GM18499 (cell line): Measurements from ENCODE around the gene EEIG1.

Source experiments
- ATAC-seq: cut with Tn5 transposase; IDR thresholded peaks from one replicate; pipeline ENCODE4 v1.9.1; 2021; ENCODE audit warnings: moderate number of reproducible peaks; ENCODE audit not compliant: insufficient read depth, unreplicated experiment

The EEIG1 gene

DNA sequence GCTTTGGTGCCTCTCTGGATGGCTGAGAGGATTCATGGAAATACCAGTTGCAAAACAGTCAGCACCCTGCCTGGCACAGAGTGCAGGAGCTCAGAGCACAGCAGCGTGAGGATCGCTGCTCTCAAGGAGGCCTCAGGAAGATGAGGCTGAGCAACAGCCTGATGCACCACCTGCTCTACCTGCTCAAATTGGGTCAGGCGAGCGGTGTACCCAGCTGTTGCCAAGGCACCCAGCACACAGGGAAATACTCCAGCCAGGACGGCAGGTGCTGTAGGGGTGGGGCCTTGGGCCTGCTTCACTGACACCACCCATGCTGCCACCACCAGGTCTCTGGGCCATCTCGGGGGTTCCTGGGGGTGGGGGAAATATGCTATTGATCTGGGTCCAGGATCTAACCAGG is 4.3 kb downstream of the EEIG1 start:
- ATAC-seq = no peak

DNA sequence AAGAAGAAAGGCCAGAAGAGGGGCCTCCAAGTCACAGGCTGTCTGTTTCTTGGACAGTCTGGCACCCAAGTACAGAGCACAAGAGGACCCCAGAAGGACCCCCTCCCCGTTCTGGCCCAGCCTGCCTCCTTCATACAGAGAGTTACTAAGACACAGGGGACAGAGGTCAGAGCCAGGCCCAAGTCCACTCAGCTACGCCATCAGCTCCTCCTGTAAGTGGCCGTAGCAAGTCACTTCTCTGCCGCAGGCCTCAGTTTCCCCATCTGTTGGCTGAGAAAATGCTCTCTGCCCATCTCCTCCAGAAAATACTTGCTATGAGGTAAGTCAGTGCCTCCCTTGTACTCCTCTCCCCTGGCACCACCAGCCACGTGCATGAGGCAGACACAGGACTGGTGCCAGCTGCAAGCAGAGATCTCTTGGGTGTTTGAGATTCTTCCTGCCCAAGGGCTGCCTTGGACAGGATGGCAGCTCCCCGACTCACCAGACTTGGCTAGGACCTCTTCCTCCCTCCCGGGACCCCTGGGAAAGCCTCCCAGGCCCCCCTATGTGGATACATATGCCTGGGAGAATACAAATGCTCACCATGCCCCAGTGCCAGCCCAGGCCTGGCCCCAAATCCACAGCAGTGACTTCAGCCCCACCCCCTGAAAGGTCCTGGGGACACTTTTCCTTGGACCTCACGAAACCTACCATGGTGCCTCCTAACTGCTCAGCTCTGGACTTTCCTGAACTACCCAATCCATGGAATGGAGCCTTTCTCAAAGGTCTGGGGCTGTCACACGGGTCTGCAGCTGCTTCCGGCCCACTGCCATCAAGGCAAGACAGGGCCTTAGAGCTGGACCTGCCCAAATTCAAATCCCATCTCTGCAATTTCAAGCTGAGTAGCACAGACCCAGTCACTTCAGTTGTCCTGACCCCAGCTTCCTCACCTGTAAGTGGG is 5.1 kb downstream of the EEIG1 start:
- no peak for ATAC-seq

DNA sequence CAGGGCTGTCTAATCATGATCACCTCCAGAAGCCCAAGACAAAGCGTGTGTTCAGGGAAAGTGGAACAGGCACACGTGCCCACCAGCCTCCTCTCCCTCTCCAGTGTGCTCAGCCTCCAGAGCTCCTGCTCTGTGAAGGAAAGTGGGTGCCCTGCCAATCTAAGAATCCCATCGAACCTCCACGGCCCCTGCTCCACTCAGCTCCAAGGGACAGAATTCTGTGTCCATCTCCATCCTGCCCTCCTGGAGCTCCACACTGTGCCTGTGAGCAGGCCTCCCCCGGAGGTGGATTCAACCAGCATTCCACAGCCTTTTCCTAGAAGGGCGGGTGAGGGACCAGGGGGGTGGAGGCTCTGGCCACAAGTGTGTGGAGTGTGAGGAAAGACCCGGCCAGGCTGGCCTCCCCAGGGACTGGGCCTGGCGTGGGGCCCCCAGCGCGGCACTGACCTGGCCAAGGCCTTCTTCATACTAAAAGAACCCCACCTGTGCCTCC is 6.0 kb downstream of the EEIG1 start:
- no peak for ATAC-seq

DNA sequence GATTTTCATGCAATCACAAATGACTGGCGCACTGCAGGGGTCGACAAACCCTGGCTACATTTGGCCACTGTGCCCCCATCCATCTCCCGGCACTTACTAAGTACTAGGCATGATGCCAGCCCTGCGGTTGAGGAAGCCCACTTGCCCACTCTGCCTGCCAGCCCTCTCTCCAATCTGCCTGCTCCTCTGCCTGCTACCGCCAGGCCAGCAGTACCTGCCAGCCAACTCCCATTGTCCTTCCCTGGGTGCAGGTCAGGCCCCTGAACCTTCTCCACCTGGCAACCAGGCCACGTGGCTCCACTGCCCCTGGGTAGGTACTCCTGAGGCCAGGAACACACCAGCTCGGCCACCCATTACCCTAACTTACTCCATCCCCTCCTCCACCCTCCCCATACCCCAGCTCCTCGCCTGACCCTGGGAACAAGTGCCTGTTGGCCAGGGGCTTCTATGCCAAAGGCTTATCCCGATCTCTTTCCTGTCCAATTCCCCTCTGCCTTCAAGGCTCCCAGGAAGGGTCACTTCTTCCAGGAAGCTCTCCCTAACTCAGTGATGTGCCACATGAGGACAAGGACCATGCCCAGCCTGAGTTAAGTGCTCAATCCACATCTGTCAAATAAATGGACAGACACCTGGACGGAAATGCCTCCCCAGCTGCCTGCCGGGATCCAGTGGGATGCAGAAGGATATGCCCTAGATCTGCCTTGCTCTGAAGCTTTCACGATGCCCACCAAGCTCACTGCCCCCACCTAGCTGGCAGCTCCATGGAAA is 6.6 kb downstream of the EEIG1 start:
- no peak for ATAC-seq

DNA sequence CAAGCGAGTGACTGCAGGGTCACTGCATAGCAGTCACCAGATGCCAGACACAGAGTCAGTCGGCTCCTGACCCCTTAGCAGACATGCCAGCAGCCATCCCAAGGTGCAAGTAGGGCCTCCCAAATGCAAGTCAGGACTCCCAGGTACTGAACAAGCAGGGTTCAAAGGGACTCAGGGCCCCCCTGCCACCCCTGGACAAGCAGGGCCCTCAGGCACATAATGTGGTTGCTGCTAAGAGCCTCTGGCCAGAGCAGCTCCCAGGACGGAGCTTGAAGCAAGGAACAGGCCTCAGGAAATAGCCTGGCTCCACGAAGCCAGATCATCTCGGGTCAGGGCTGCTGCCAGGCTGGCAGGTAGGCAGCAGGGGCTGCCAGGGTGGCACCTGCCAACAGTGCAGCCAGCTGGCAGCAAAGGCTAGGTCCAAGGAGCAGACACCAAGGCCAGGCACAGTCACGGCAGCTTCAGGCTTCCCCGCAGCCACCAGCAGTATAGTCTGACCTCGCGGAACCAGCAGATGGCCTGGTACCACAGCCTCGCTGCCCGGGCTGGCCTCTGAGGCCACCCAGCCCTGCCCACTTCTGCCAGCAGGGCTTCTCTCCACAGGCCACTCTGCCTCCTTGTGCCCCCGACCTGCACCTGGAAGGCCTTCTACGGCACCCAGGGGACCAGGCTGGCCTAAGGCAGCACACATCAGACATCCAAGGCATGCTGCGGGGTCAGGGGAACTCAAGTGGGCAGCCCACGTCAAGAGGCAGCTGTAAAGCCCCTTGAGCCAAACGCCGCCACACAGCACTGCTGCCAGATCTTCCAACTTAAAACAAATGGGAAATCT is 7.4 kb downstream of the EEIG1 start:
- ATAC-seq = no peak

DNA sequence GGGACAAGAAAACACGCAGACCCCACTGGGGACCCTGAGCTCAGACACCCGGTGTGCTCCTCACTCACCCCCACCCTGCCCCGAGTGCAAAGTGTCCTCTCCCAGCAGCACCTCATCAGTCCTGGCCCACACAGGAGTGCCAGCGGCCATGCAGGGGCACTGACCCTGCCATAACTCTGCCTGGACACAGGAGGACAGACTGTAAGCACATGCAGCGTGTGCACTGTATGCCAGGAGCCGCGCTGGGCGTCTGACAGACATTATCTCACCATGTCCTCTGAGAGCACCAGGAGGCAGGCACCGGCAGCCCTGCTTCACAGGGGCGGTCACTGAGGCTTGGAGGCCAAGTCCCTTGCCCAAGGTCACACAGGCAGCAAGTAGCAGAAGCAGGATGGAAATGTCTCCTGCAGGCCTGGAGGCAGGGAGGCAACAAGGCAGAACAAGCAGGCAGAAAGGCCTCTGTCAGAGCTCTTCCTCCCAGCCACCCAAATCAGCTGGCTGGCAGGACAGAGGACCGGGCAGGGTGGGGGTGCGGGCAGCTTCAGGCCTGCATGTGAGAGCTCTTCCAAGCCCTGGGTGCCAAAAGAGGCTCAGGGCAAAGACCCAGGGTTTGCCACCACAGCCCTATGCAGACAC is 8.4 kb downstream of the EEIG1 start:
- ATAC-seq = no peak

DNA sequence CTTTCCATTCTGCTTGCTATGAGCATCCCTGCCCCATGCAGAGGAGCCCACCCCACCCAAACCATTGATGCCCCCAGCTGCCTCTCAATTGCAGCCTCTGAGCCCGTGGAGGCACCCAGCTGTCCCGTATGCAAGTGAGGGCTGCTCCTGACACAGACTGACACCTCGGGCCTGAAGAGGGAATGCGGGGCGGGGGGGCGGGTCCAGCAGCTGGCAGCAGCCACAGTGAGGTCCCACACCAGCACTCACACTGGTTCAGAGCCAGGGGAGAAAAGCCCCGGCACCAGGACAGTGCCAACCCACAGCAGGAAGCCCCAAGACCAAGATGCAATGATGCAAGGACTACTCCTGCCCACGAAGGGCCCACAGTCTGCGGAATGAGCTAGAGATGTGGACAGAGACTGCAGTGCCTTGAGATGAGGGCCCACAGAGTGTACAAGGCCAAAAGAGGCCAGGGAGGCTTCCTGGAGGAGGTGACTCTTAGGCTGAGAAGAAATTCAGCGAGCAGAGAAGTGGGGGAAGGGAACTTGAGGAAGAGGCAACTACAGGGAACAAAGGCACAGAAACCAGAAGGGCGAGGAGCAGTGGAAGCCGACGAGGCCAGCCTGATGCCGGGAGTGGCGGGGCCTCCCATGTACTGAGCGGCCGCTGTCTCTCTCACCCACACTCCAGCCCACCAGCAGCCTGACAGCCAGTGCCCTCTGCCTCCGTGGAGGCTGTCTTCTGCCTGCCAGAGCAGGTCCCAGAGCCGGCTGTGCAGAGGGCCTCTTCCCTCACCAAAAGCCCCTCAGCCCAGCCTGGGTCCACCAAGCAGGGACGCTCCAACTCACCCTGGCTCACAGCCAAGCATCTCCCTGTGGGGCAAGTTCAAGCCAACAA is 9.2 kb downstream of the EEIG1 start:
- no peak for ATAC-seq

DNA sequence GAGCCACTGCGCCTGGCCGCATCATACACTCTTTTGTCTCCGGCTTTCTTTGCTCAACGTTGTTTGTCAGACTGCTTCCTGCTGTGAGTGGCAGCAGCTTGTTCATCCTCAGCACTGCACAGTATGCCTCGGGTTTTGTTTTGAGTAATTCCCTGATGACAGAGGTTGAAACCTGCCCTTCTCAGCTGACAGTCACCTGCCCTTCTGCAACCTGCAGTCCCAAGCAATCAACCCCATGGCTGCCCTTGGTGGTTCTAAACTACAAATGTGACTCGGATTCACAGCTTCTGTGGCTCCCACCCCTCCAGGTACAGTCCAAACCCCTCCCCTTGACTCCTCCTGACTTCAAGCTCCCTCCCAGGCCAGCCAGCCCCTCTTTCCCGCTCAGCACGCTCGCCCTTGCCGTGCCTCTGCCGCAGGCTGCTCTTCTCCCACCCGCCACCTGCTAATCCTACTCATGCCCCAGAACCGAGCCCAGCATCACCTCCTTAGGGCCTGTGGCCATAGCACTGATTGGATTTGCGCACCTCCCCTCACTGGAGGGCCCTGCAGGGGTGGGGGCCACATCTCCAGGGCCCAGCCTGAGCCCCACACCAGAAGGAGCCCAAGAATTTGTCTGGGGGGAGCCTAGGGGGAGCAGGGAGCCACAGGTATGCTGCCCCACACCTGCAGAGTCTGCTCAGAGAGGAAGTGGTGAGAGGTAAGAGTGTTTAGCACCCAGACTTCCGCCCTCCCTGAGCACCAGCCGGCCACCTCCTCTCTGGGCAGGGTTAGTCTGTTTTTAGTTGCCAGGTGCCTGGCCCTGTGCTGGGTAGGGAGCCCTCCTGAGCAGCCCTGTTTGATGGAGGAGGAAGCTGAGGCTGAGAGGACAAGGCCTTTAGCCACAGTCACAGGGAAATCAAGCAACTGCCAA is 10.1 kb downstream of the EEIG1 start:
- peak; percentile 52 for ATAC-seq

DNA sequence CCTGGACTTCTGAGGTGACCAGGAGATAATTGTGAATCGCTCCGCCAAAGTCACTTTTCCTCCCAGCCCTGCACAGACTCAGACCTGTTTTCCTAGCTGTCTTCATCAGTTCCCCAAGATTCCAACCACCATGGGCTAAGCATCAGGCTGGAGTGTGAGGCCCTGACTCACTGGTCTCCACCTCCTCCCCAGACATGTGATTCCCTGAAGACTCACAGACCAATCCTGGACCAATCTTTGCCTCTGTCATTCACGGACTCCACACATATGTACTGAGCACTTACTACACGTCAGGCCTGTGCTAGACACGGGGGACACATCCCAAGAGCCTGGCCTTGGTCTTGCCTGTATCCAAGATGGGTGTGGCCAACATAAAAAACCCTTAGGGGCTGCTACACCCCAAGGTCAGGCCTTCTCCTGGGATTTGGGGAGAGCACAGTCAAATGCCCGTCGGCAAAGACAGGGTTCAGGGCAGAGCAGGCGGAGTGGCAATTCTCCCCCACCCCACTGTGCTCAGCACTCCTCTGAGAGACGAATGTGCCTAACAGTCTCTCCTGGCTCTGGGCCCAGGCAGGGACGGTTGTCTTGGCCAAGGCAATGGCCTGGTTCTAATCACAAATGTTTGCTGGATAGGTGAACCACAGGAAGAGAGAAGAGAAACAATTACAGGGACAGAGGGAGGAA is 11.9 kb downstream of the EEIG1 start:
- ATAC-seq = no peak

DNA sequence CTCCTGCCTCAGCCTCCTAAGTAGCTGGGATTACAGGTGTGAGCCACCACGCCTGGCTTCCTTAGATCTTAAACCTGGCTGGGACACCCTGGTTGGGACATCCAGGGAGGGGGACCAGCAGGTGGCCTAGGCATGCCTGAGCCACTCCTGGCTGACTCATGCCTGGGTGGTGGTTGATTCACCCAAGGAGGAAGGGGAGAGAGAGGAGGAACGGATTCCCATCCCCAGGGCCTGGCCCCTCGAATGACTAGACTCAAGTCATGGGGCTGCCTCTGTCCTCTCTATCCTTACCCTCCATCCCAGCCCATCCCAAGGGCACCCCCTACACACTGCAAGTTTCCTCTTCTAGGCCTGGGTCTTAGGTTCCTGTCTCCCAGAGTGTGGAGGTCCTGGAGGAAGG is 12.7 kb downstream of the EEIG1 start:
- ATAC-seq = no peak

DNA sequence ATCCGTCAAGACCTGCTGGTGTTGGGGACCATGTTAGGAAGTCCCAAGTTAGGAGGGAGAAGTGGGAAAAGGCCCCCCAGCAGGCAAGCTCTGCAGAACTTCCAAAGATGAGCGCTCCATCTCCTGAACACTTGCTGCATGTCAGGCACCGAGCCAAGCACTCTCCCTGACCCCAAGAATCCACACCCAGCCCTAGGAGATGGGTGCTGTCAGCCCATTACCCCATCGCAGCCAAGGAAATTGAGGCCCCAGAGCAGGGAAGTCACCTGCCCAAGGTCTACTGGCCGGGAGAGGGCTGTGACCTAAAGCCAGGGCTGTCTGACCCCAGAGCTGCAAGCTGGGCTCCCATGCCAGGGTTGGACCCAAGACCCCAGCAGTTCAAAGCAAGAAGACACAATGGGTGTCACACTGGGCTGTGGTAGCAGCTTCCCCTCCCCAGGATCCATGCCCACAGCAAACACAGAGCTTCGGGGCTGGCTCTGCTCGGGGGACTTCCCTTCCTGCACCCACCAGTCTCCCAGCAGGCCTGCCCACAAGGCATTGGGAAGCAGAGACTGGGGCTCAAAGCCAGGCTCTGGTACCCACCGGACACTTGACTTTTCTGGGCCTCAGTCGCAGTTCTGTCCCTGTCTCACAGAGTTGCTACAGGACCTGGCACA is 13.5 kb downstream of the EEIG1 start:
- ATAC-seq = no peak

DNA sequence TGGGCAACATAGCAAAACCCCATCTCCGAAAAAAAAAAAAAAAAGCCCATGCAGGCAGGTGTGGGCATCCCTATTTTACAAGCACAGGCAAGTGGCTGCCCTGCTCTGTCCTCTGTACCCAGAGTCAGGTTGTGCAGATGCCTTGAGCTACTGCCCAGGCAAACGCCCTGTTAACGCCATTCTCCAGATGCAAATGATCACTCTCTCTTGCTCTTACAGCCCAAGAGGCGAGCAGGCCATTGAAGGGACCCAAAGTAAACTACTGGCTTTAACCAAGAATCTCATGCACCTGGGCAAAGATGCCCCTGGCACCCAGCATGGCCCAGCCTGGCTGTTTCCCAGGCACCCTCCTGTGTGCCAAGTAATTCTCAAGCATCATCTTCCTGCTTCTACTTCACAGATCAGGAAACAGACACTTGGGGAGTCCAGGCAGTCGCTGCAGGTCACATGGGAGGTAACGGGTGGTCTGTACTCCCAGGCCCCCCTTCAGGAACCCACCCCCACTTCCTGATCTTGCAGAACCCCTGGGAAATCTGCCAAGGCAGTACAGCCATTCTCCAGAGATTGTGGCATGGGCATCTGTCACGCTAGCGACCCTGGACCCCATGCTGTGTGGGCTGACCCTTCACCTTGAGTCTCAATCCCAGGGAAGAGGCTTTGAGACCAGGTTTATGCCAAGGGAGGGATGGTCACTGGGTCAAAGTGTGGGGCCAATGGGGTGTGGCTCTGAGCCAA is 14.2 kb downstream of the EEIG1 start:
- no peak for ATAC-seq

DNA sequence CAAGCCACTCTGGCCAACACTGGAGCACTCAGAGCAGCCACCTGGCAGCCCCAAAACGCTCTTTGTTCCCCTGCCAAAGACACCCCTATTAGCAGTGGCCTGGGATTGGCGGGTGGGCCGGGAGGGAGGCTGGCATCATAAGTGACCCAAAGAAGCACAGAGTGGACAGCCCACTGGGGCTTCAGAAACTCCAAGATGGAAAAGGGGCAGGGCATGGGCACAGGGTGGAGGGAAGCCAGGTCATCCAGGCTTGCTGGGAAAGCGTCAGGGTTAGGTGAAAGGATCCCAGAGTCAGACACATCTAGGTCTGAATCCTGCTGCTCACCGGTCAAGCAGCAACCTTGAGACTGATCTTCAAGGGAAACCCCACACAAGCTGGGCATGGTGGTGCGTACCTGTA is 14.8 kb downstream of the EEIG1 start:
- ATAC-seq = no peak

DNA sequence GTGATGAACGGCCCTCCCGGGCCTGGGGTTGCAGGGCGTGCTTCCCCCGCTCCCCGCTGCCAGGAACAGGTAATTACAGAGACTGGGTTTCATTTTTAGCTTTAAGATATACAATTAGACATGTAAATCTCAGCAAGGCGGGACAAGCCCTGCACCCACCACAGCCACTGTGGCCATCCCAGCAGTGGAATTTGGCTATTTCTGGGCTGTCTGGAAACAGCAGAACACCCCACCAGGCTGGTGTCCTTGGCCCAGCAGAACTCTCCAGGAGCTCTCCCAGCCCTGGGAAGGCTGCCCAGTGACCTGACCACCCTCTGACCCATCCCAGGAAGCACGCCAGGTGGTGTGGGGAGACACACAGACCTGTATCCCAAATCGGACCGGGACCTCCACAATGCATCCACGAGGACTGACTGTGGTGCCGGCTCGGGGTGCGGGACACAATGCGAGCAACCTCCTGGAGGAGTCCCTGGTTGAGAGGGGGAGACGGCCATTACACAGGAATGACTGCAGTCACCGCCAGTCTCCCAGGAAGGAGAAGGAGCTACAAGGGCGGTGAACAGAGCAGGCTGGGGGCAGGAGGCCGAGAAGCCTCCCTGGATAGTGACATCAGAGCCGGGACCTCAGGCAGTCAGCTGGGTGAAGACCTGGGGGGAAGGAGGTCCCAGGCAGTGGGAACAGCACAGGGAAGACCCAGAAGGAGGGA is 17.3 kb downstream of the EEIG1 start:
- ATAC-seq = no peak

DNA sequence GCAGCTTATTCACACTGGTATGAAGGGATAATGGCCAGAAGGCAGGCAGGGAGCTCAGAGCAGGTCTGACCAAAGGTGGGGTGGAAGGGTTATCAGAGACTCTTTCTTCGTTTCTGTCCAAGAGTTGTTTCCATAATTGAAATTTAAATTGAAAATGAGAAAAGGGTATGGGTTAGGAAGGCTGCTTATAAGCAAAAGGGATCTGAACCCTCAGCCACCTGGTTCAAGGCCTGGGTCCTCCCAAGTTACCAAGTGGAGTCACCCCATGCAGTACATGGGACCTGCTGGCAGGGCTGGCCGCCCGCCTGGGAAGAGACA is 17.8 kb downstream of the EEIG1 start:
- ATAC-seq = no peak

DNA sequence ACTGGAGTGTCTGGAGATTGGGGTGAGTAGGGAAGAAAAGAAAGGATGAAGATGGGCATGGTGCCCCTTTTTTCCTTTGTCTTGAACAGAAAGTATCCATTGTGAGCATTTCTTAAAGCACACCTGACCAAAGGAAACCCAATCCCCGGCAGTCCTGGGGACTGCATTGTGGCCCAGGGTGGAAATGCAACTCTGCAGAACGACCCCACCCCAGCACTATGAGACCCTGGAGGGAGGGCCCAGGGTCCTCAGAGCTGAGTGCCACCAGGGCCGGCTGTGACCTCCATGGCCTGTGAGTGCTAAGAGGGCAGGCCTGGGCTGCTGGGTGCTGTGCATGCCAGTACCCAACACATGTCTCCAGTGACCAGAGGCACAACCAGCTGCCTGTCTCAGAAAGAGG is 18.5 kb downstream of the EEIG1 start:
- no peak for ATAC-seq
